T-helper 1 cell treated with Interleukin-12 subunit alpha and Interleukin-12 subunit beta and Interleukin-4 antibody, amounts not matched to agents 30 μg/mL and 1 μg/mL, for 36 hours (primary cell): ENCODE data around the gene MAGIX.

Experiments
- H3K27ac Mint-ChIP-seq: one replicate; pipeline ENCODE4 v1.8.0; 2021; ENCODE audit warnings: mild to moderate bottlenecking, mixed read lengths
- H3K27me3 Mint-ChIP-seq: one replicate; pipeline ENCODE4 v1.8.0; 2021; ENCODE audit warnings: low read depth, mixed read lengths
- H3K36me3 Mint-ChIP-seq: one replicate; pipeline ENCODE4 v1.8.0; 2021; ENCODE audit warnings: low read depth, mixed read lengths
- H3K4me1 Mint-ChIP-seq: one replicate; pipeline ENCODE4 v1.8.0; 2021; ENCODE audit warnings: low read depth, mixed read lengths
- H3K4me3 Mint-ChIP-seq: one replicate; pipeline ENCODE4 v1.8.0; 2021; ENCODE audit warnings: mild to moderate bottlenecking, moderate library complexity, mixed read lengths
- H3K9me3 Mint-ChIP-seq: one replicate; pipeline ENCODE4 v1.8.0; 2021; ENCODE audit warnings: mixed read lengths

MAGIX gene

GRCh38 chrX:49199906-49200771 lies 37.6 kb downstream of the MAGIX start, which contains the start of gene SYP:
TSS of gene SYP (minus strand) at chrX:49200193. CDS start at chrX:49200186, 7 bp downstream.
- no peaks in the 10 kb centered on the region for H3K9me3 Mint-ChIP-seq
- peaks cover 12% of the 10 kb centered on the region for H3K4me1 Mint-ChIP-seq
- H3K36me3 Mint-ChIP-seq, result no peaks in the 10 kb centered on the region
- H3K4me3 Mint-ChIP-seq, result peak within 1 kb of the TSS; percentile 62
- H3K27ac Mint-ChIP-seq, result peak within 1 kb of the TSS; percentile 65
- peaks cover 10% of the 10 kb centered on the region for H3K27me3 Mint-ChIP-seq

DNA sequence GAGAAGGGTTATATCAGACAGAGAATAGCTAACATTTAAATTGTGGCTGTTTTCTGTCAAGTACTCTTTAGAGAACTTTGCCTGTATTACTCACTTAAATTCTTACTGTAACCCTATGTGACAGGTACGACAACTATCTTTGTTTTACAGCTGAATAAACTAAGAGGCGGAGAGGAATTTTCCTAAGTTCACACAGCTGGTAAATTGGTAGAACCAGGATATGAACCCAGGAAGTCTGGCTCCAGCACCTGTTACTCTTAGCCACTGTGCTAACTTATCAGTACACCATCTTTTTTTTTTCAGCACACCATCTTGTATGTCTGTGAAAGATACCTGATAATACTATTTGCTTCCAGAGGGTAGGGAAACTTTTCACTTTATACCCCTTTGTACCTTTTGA lies 39.5 kb downstream of the MAGIX start:
- H3K4me1 Mint-ChIP-seq, result peaks cover 12% of the 10 kb centered on the region
- H3K27ac Mint-ChIP-seq, result no peak overlapping the region
- peaks cover 10% of the 10 kb centered on the region for H3K27me3 Mint-ChIP-seq
- no peaks in the 10 kb centered on the region for H3K36me3 Mint-ChIP-seq
- H3K9me3 Mint-ChIP-seq, result no peaks in the 10 kb centered on the region
- H3K4me3 Mint-ChIP-seq, result no peak overlapping the region

DNA sequence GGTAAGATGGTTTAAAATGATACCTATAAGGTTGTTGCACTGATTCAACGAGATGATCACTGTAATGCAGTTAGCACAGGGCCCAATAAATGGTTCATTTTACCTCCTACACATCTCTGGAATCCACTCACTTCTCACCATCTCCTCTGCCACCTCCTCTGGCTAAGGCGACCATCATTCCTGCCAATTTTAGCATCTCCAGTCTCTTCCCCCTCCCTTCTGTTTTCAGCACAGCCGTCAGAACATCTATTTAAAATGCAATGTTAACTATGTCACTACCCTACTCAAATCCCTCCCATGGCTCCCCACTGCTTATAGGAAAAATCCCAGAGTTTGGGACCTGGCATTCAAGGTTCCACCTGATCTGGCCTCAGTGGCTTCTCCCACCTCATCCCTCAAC lies 41.0 kb downstream of the MAGIX start:
- Mint-ChIP-seq H3K4me3 (no peak overlapping the region), H3K27me3 (peaks cover 5% of the 10 kb centered on the region), H3K9me3 (no peaks in the 10 kb centered on the region), H3K36me3 (no peaks in the 10 kb centered on the region), H3K27ac (no peak overlapping the region), H3K4me1 (peaks cover 5% of the 10 kb centered on the region)

DNA sequence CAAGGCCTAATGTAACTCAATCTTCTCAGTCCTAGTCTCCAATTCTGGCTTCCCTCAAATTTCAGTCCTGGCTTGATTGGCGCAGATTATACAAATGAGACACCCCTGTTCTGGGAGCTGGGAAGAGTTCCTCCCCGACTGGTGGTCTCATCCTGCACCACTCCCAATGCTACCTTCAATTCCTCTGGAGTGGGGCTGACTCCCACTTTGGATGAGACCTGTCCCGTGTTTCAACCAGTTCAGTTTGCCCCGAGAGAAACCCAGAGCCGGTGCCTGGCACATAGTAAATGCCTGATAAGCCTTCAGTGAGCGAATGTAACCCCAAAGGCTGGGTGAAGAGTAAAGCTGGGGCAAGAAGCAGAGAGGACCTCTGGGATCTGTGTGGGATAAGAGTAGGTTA lies 41.5 kb downstream of the MAGIX start:
- no peak overlapping the region for H3K27ac Mint-ChIP-seq
- peaks cover 4% of the 10 kb centered on the region for H3K27me3 Mint-ChIP-seq
- H3K4me1 Mint-ChIP-seq, result peaks cover 5% of the 10 kb centered on the region
- H3K9me3 Mint-ChIP-seq, result no peaks in the 10 kb centered on the region
- H3K4me3 Mint-ChIP-seq, result no peak overlapping the region
- no peaks in the 10 kb centered on the region for H3K36me3 Mint-ChIP-seq

DNA sequence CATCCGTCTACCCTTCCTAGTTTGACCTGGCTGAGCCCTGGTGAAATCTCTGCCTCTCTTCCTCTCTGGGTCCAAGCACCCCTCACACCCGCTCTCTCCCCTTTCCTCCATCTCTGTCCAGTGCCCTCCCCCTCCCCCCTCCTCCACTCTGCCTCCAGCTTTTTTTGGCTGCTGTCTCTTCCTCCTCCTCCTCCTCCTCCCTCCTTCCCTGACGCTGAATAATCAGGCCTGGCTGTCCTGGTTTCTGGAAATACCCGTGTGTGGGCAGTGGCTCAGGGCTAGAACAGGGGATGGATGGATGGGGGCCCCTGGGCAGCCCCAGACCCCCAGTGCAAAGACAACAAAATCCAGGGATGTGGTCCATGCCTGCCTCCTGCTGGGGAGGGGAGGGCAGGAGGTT lies 42.2 kb downstream of the MAGIX start:
- Mint-ChIP-seq H3K27me3 (peaks cover 4% of the 10 kb centered on the region), H3K4me1 (peaks cover 5% of the 10 kb centered on the region)

GRCh38 chrX:49205443-49205842 lies 42.9 kb downstream of the MAGIX start:
- peaks cover 4% of the 10 kb centered on the region for H3K27me3 Mint-ChIP-seq
- H3K4me1 Mint-ChIP-seq, result peaks cover 5% of the 10 kb centered on the region
- H3K9me3 Mint-ChIP-seq, result no peaks in the 10 kb centered on the region

More for the DNA sequence above, 42.2 kb downstream of the MAGIX start:
- H3K9me3 Mint-ChIP-seq, result no peaks in the 10 kb centered on the region
- no peak overlapping the region for H3K27ac Mint-ChIP-seq
- H3K36me3 Mint-ChIP-seq, result no peaks in the 10 kb centered on the region
- no peak overlapping the region for H3K4me3 Mint-ChIP-seq

GRCh38 chrX:49206543-49206942 lies 44.0 kb downstream of the MAGIX start:
- Mint-ChIP-seq H3K27me3 (peaks cover 4% of the 10 kb centered on the region), H3K27ac (no peak overlapping the region), H3K36me3 (no peaks in the 10 kb centered on the region), H3K9me3 (no peaks in the 10 kb centered on the region), H3K4me3 (no peak overlapping the region), H3K4me1 (peaks cover 3% of the 10 kb centered on the region)

More at GRCh38 chrX:49205443-49205842, 42.9 kb downstream of the MAGIX start:
- no peak overlapping the region for H3K4me3 Mint-ChIP-seq
- no peaks in the 10 kb centered on the region for H3K36me3 Mint-ChIP-seq
- no peak overlapping the region for H3K27ac Mint-ChIP-seq

DNA sequence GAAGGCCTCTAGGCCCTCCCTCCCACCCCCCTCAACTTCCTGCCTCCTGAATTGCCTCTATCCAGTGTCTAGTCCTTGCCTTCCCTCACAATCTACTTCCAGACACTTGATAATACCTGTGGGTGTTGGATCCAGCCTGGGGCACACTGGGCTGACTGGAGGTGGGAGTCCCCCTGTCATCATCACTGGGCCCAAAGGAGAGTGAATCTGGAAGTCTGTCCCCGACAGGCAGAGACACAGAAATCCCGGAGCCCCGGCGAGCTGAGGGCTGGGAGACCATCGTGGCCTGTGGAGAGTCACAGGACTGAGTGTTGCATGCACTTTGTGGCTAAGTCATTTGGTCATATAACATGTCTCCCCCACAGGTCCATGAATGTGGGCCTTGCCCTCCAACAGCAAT lies 45.8 kb downstream of the MAGIX start:
- Mint-ChIP-seq H3K4me3 (no peak overlapping the region), H3K27me3 (peaks cover 4% of the 10 kb centered on the region), H3K27ac (no peak overlapping the region), H3K9me3 (no peaks in the 10 kb centered on the region), H3K36me3 (no peaks in the 10 kb centered on the region), H3K4me1 (no peaks in the 10 kb centered on the region)

- Mint-ChIP-seq H3K4me3 (no peak overlapping the region), H3K27me3 (no peaks in the 10 kb centered on the region), H3K36me3 (no peaks in the 10 kb centered on the region), H3K27ac (no peak overlapping the region), H3K9me3 (no peaks in the 10 kb centered on the region), H3K4me1 (no peaks in the 10 kb centered on the region)
These were observed 47.1 kb downstream of the MAGIX start for GRCh38 chrX:49209434-49210251.

- Mint-ChIP-seq H3K36me3 (no peaks in the 10 kb centered on the region), H3K27me3 (no peaks in the 10 kb centered on the region), H3K9me3 (no peaks in the 10 kb centered on the region), H3K4me1 (no peaks in the 10 kb centered on the region), H3K4me3 (no peak overlapping the region), H3K27ac (no peak overlapping the region)
These were observed 47.8 kb downstream of the MAGIX start for GRCh38 chrX:49210406-49210805.

DNA sequence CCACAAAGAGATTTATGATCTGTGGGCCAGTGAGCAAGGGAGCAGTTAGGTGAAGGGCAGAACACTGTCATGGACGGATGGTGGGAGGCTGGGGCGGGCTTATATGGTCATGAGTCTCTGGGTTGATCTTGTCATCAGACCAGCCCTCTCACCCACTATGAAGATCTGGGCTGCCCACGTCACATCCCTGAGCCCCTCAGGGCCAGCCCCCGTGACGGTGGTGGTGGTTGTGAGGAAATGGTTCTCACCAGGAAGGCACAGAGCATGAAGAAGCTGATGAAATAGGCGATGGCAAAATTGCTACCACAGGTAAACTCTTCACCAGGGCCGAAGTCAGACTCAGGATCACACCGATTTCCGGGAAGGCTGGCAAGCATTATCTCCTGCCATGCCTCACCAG lies 48.5 kb downstream of the MAGIX start:
- Mint-ChIP-seq H3K27me3 (no peaks in the 10 kb centered on the region), H3K36me3 (no peaks in the 10 kb centered on the region), H3K4me3 (no peak overlapping the region), H3K27ac (no peak overlapping the region), H3K9me3 (no peaks in the 10 kb centered on the region), H3K4me1 (no peaks in the 10 kb centered on the region)

DNA sequence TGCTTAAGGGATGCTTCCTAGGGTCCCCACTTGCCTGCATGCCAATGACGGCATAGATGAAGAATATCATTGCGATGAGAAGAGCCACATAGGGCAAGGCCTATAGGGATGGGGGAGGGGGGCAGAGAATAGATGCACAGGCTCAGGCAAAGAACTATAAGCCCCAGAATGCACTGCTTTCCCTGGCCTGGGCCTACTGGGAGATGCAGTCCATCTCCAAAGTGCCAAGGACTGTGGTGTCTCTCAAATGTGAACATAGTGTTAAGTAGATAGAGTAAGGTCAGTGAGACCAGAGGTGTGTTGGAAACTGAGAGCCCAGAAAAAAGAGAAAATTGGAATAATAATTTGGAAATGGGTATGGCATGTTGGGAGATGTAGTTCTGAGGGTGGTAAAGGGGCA lies 49.7 kb downstream of the MAGIX start:
- Mint-ChIP-seq H3K36me3 (no peaks in the 10 kb centered on the region), H3K9me3 (no peaks in the 10 kb centered on the region), H3K27ac (no peak overlapping the region)

DNA sequence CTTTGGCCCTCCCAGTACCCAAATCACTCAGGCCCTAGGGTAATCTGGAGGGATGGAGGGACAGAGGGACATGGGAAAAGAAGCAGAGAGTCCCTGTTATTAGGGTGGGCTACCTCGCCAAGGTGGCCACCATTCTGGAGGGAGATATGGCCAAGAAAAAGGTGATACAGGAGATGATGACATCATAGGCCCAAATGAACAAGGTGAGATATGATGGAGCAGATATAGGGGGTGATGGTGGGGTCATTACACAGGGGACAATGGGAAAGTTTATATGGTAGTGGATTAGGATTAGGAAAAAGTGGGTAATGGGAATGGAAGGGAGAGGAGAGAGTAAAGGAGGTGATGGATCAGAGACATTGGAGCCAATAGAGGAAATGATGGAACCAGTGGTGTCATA lies 50.3 kb downstream of the MAGIX start:
- Mint-ChIP-seq H3K9me3 (no peaks in the 10 kb centered on the region), H3K36me3 (no peaks in the 10 kb centered on the region), H3K4me1 (no peaks in the 10 kb centered on the region), H3K27me3 (no peaks in the 10 kb centered on the region), H3K4me3 (no peak overlapping the region), H3K27ac (no peak overlapping the region)

More for the DNA sequence above, 49.7 kb downstream of the MAGIX start:
- Mint-ChIP-seq H3K4me1 (no peaks in the 10 kb centered on the region), H3K4me3 (no peak overlapping the region), H3K27me3 (no peaks in the 10 kb centered on the region)

DNA sequence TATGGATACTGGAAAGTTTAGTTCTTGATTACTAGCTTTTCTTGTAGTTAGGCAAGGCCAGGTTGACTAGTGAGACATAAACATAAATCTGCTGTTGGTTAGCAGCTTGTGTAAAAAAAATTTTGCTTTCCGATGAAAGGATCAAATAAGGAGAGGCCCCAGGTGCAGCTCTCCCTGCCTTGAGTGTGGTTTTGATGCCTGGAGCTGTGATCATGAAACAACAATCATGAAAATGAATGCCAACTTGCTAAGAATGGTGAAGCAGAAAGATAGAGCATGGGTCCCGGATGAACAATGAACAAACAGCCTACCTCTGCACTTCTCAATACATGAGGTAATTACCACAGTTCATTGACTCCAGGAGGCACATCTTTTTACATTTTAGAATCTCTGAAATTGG lies 51.9 kb downstream of the MAGIX start:
- Mint-ChIP-seq H3K27ac (no peak overlapping the region), H3K4me1 (no peaks in the 10 kb centered on the region), H3K9me3 (no peaks in the 10 kb centered on the region), H3K27me3 (no peaks in the 10 kb centered on the region), H3K4me3 (no peak overlapping the region), H3K36me3 (no peaks in the 10 kb centered on the region)
